ENCODE measurements around the gene ADAMTSL3.

DNA sequence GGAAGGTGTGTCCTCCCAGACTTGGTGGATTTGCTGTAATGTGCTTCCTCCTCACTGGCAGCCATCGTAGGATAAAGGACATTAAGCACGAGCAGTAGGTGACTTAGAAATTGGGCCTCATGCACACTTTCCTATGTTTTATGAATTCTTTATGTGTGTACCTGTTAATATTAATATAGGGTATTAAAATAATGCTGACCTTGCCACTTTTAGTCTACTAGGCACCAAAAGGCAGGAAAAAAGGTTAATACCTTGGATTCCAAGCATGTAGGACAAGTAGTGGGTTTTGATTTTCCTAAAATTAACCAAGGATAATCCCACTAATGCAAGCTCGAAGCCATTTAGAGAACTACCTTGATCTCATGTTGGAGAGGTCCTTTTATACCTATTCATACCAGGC, 55.9 kb downstream of the ADAMTSL3 start:
- TF ChIP-seq POLR2A (IDR thresholded peaks at IDR 0.05) (no peak), CTCF (IDR thresholded peaks at IDR 0.05) (no peak)

All from heart left ventricle (tissue), 13 donors.